Thymus (tissue), 11 donors: ENCODE results near the gene INHBC. TPM values are rescaled to one million over a fixed set of nuclear protein-coding genes. Genes with fewer than 3 reads are reported as not detected.

Experiments used
- DNase-seq, 9 donors: peaks; one replicate each; pipeline ENCODE4 v3.0.0-alpha.2; 2013; ENCODE audit warnings: low spot score in 9 of 9, low read depth in 6 of 9, missing footprints in 1 of 9
- H3K27ac ChIP-seq, 2 donors: one replicate each; pipeline ENCODE4 v1.5.1; 2013; ENCODE audit warnings: control low read depth in 1 of 2, low read depth in 1 of 2, low read length in 1 of 2, mild to moderate bottlenecking in 1 of 2, moderate library complexity in 1 of 2
- H3K27me3 ChIP-seq, 2 donors: one replicate each; pipeline ENCODE4 v1.5.1; 2013; ENCODE audit warnings: low read length in 1 of 2; ENCODE audit not compliant: control insufficient read depth in 2 of 2, insufficient read depth in 1 of 2
- H3K36me3 ChIP-seq, 2 donors: one replicate each; pipeline ENCODE4 v1.5.1; 2013; ENCODE audit warnings: low read length in 1 of 2, mild to moderate bottlenecking in 1 of 2, moderate library complexity in 1 of 2; ENCODE audit not compliant: control insufficient read depth in 2 of 2, insufficient read depth in 2 of 2
- H3K4me1 ChIP-seq, 2 donors: one replicate each; pipeline ENCODE4 v1.5.1; 2013; ENCODE audit warnings: low read length in 2 of 2; ENCODE audit not compliant: control insufficient read depth in 2 of 2, insufficient read depth in 2 of 2
- H3K4me3 ChIP-seq, 2 donors: one replicate each; pipeline ENCODE4 v1.5.1; 2013; ENCODE audit warnings: low read length in 2 of 2, control low read depth in 1 of 2, mild to moderate bottlenecking in 1 of 2
- H3K9me3 ChIP-seq, 2 donors: one replicate each; pipeline ENCODE4 v1.5.1; 2013; ENCODE audit warnings: low read length in 1 of 2, mild to moderate bottlenecking in 1 of 2; ENCODE audit not compliant: control insufficient read depth in 2 of 2, insufficient read depth in 1 of 2
- WGBS: extraction: QIAGEN DNeasy Blood & Tissue Kit; methylation state at CpG from one replicate; pipeline ENCODE4 v1.1.7; 2013; 5-methylcytosine and 5-hydroxymethylcytosine counted together
- polyA plus RNA-seq: library from polyadenylated mRNA; stranded (reverse); fragments of 200-250 nt; gene quantifications from one replicate; pipeline ENCODE4 v1.2.3, GENCODE V29; 2013
- total RNA-seq: library from RNA; stranded (reverse); fragments of 120-200 nt; gene quantifications from one replicate; pipeline ENCODE4 v1.2.4, GENCODE V29; 2013
- donor health status: healthy.

INHBC gene
- total and polyA plus RNA-seq, 2 donors: 0.05 TPM; not detected in 1

GRCh38 chr12:57469296-57470164 is 34.9 kb downstream of the INHBC start:
- peaks cover 55 to 62% of the 10 kb centered on the region in 2 donors for H3K36me3 ChIP-seq
- no peak for DNase-seq
- no peak overlapping the region for H3K4me3 ChIP-seq
- H3K27me3 ChIP-seq: peaks cover 0 to 7% of the 10 kb centered on the region in 2 donors
- no peaks in the 10 kb centered on the region for H3K9me3 ChIP-seq
- H3K27ac ChIP-seq: no peak overlapping the region
- H3K4me1 ChIP-seq: no peaks in the 10 kb centered on the region
- 98% methylated on average over 10 of the region's 10 CpGs for WGBS

GRCh38 chr12:57470286-57470969 is 35.8 kb downstream of the INHBC start:
- no peaks in the 10 kb centered on the region for H3K9me3 ChIP-seq
- WGBS: 98% methylated on average over 14 of the region's 14 CpGs
- H3K27ac ChIP-seq: no peak overlapping the region
- H3K36me3 ChIP-seq: peaks cover 64 to 71% of the 10 kb centered on the region in 2 donors
- peaks cover 0 to 10% of the 10 kb centered on the region in 2 donors for H3K27me3 ChIP-seq
- no peak for DNase-seq
- peaks cover 4 to 7% of the 10 kb centered on the region in 2 donors for H3K4me1 ChIP-seq
- H3K4me3 ChIP-seq: no peak overlapping the region

- peaks cover 68 to 74% of the 10 kb centered on the region in 2 donors for H3K36me3 ChIP-seq
- no peak overlapping the region for H3K4me3 ChIP-seq
- H3K27ac ChIP-seq: no peak overlapping the region
- 94% methylated on average over 4 of the region's 4 CpGs for WGBS
- H3K27me3 ChIP-seq: peaks cover 0 to 15% of the 10 kb centered on the region in 2 donors
- DNase-seq: no peak
- H3K9me3 ChIP-seq: no peaks in the 10 kb centered on the region
- H3K4me1 ChIP-seq: peaks cover 8 to 14% of the 10 kb centered on the region in 2 donors
Observed at GRCh38 chr12:57470970-57471656, 36.5 kb downstream of the INHBC start.

GRCh38 chr12:57471661-57472060 is 37.1 kb downstream of the INHBC start:
- peaks cover 10 to 20% of the 10 kb centered on the region in 2 donors for H3K4me1 ChIP-seq
- 98% methylated on average over 3 of the region's 3 CpGs for WGBS
- no peaks in the 10 kb centered on the region for H3K9me3 ChIP-seq
- H3K36me3 ChIP-seq: peaks cover 68 to 74% of the 10 kb centered on the region in 2 donors
- no peak for DNase-seq
- H3K4me3 ChIP-seq: no peak overlapping the region
- H3K27ac ChIP-seq: no peak overlapping the region
- H3K27me3 ChIP-seq: peaks cover 0 to 16% of the 10 kb centered on the region in 2 donors

GRCh38 chr12:57472391-57472790 is 37.8 kb downstream of the INHBC start:
- DNase-seq: no peak
- Histone ChIP-seq H3K27me3 (peaks cover 0 to 18% of the 10 kb centered on the region in 2 donors), H3K27ac (no peak overlapping the region), H3K9me3 (no peaks in the 10 kb centered on the region), H3K4me1 (peaks cover 11 to 24% of the 10 kb centered on the region in 2 donors), H3K4me3 (no peak overlapping the region), H3K36me3 (peaks cover 64 to 69% of the 10 kb centered on the region in 2 donors)
- 96% methylated on average over 3 of the region's 3 CpGs for WGBS

- no peak overlapping the region for H3K27ac ChIP-seq
- 95% methylated on average over 3 of the region's 3 CpGs for WGBS
- H3K4me1 ChIP-seq: peaks cover 14 to 34% of the 10 kb centered on the region in 2 donors
- DNase-seq: no peak
- no peak overlapping the region for H3K4me3 ChIP-seq
- peaks cover 0 to 18% of the 10 kb centered on the region in 2 donors for H3K27me3 ChIP-seq
- H3K9me3 ChIP-seq: no peaks in the 10 kb centered on the region
- H3K36me3 ChIP-seq: peaks cover 64 to 66% of the 10 kb centered on the region in 2 donors
Observed at GRCh38 chr12:57473392-57473791, 38.8 kb downstream of the INHBC start.

GRCh38 chr12:57473886-57474285 is 39.3 kb downstream of the INHBC start:
- Histone ChIP-seq H3K4me3 (no peak overlapping the region), H3K36me3 (peaks cover 64 to 66% of the 10 kb centered on the region in 2 donors), H3K27ac (no peak overlapping the region), H3K9me3 (no peaks in the 10 kb centered on the region), H3K27me3 (peaks cover 0 to 18% of the 10 kb centered on the region in 2 donors), H3K4me1 (peaks cover 19 to 39% of the 10 kb centered on the region in 2 donors)
- DNase-seq: no peak
- 96% methylated on average over 5 of the region's 5 CpGs for WGBS

GRCh38 chr12:57474430-57474829 is 39.8 kb downstream of the INHBC start:
- Histone ChIP-seq H3K4me3 (no peak overlapping the region), H3K9me3 (no peaks in the 10 kb centered on the region), H3K36me3 (peaks cover 59 to 60% of the 10 kb centered on the region in 2 donors), H3K4me1 (peaks cover 25 to 44% of the 10 kb centered on the region in 2 donors), H3K27me3 (peaks cover 0 to 18% of the 10 kb centered on the region in 2 donors), H3K27ac (no peak overlapping the region)
- no peak for DNase-seq
- 90% methylated on average over 8 of the region's 8 CpGs for WGBS
